Spinal cord (tissue), 10 donors: ENCODE results near the gene ODAD4. TPM values are rescaled to one million over a fixed set of nuclear protein-coding genes. Genes with fewer than 3 reads are reported as not detected.

Experiments
- DNase-seq, 6 donors: peaks; one replicate each; pipeline versions ENCODE4 v3.0.0 to v3.0.0-alpha.2; 2013 to 2015; ENCODE audit warnings: low spot score in 6 of 6, low read depth in 4 of 6
- H3K27ac ChIP-seq: one replicate; pipeline ENCODE4 v1.5.1; 2013; ENCODE audit warnings: low read depth, low read length, control low read depth
- H3K27me3 ChIP-seq: one replicate; pipeline ENCODE4 v1.6.1; 2013; ENCODE audit warnings: low read length; ENCODE audit not compliant: control insufficient read depth, insufficient read depth
- H3K36me3 ChIP-seq: one replicate; pipeline ENCODE4 v1.6.1; 2013; ENCODE audit warnings: low read length; ENCODE audit not compliant: control insufficient read depth, insufficient read depth
- H3K4me1 ChIP-seq: one replicate; pipeline ENCODE4 v1.6.1; 2013; ENCODE audit warnings: low read length; ENCODE audit not compliant: control insufficient read depth, insufficient read depth
- H3K4me3 ChIP-seq: one replicate; pipeline ENCODE4 v1.5.1; 2013; ENCODE audit warnings: low read depth, low read length, control low read depth
- H3K9me3 ChIP-seq: one replicate; pipeline ENCODE4 v1.6.1; 2013; ENCODE audit warnings: low read length; ENCODE audit not compliant: control insufficient read depth, insufficient read depth
- WGBS: methylation state at CpG from one replicate; pipeline ENCODE4 v1.1.5; 2013; ENCODE audit warnings: missing lambda C conversion rate; ENCODE audit not compliant: insufficient coverage; 5-methylcytosine and 5-hydroxymethylcytosine counted together
- polyA plus RNA-seq, 2 donors: library from polyadenylated mRNA; unstranded; fragments of 120-200 nt; gene quantifications; one replicate each; pipeline ENCODE4 v1.2.1, GENCODE V29; 2013; ENCODE audit not compliant: insufficient read length in 2 of 2
- total RNA-seq, 2 donors: library from RNA; depleted of rRNA in 1 of 2; stranded (reverse); fragments of 120-200 nt in 1 of 2; fragments of >200 nt in 1 of 2; gene quantifications; one replicate each; pipeline versions ENCODE4 v1.2.3 to v1.2.4, GENCODE V29; 2013 to 2014
- donor health status: healthy.

ODAD4 gene
- total and polyA plus RNA-seq, 4 donors = 2.0 to 8.7 (median 7.0) TPM

- 89% methylated on average over 4 of the region's 4 CpGs for WGBS
- no peak overlapping the region for H3K4me3 ChIP-seq
- no peaks in the 10 kb centered on the region for H3K9me3 ChIP-seq
- no peak overlapping the region for H3K27ac ChIP-seq
- peaks cover 55% of the 10 kb centered on the region for H3K36me3 ChIP-seq
- no peaks in the 10 kb centered on the region for H3K4me1 ChIP-seq
- peak in 1 of 6 donors; percentile 34 for DNase-seq
- H3K27me3 ChIP-seq = no peaks in the 10 kb centered on the region
Measured at GRCh38 chr17:41939044-41939692, 8.8 kb downstream of the ODAD4 start.

GRCh38 chr17:41939693-41940090 is 9.3 kb downstream of the ODAD4 start:
- Histone ChIP-seq H3K9me3 (no peaks in the 10 kb centered on the region), H3K27ac (no peak overlapping the region), H3K36me3 (peaks cover 59% of the 10 kb centered on the region), H3K4me1 (no peaks in the 10 kb centered on the region), H3K4me3 (no peak overlapping the region), H3K27me3 (no peaks in the 10 kb centered on the region)
- no peak for DNase-seq
- 97% methylated on average over 4 of the region's 6 CpGs for WGBS

GRCh38 chr17:41941168-41941567 is 10.8 kb downstream of the ODAD4 start:
- Histone ChIP-seq H3K27ac (no peak overlapping the region), H3K36me3 (peaks cover 59% of the 10 kb centered on the region), H3K9me3 (no peaks in the 10 kb centered on the region), H3K27me3 (no peaks in the 10 kb centered on the region), H3K4me1 (no peaks in the 10 kb centered on the region), H3K4me3 (no peak overlapping the region)
- no peak for DNase-seq
- no CpG with 5 or more reads among the region's 5 CpGs for WGBS

- 100% methylated on average over 3 of the region's 8 CpGs for WGBS
- no peak for DNase-seq
- Histone ChIP-seq H3K4me1 (no peaks in the 10 kb centered on the region), H3K27ac (no peak overlapping the region), H3K27me3 (no peaks in the 10 kb centered on the region), H3K36me3 (peaks cover 53% of the 10 kb centered on the region), H3K9me3 (no peaks in the 10 kb centered on the region), H3K4me3 (no peak overlapping the region)
Measured at GRCh38 chr17:41942626-41943373, 12.4 kb downstream of the ODAD4 start.

- no peak overlapping the region for H3K4me3 ChIP-seq
- H3K9me3 ChIP-seq = no peaks in the 10 kb centered on the region
- H3K36me3 ChIP-seq = peaks cover 48% of the 10 kb centered on the region
- DNase-seq = no peak
- WGBS = 97% methylated on average over 3 of the region's 3 CpGs
- no peaks in the 10 kb centered on the region for H3K4me1 ChIP-seq
- no peaks in the 10 kb centered on the region for H3K27me3 ChIP-seq
- no peak overlapping the region for H3K27ac ChIP-seq
Measured at GRCh38 chr17:41943492-41943891, 13.1 kb downstream of the ODAD4 start.

- no CpG with 5 or more reads among the region's 3 CpGs for WGBS
- Histone ChIP-seq H3K27me3 (no peaks in the 10 kb centered on the region), H3K36me3 (peaks cover 48% of the 10 kb centered on the region), H3K4me3 (no peak overlapping the region), H3K27ac (no peak overlapping the region), H3K9me3 (no peaks in the 10 kb centered on the region), H3K4me1 (no peaks in the 10 kb centered on the region)
- DNase-seq = no peak
Measured at GRCh38 chr17:41944943-41945342, 14.5 kb downstream of the ODAD4 start.

GRCh38 chr17:41948762-41949460 is 18.5 kb downstream of the ODAD4 start:
- peaks cover 70% of the 10 kb centered on the region for H3K36me3 ChIP-seq
- H3K4me3 ChIP-seq = no peak overlapping the region
- DNase-seq = no peak
- WGBS = 81% methylated on average over 7 of the region's 11 CpGs
- no peak overlapping the region for H3K27ac ChIP-seq
- no peaks in the 10 kb centered on the region for H3K27me3 ChIP-seq
- no peaks in the 10 kb centered on the region for H3K9me3 ChIP-seq
- no peaks in the 10 kb centered on the region for H3K4me1 ChIP-seq

GRCh38 chr17:41956522-41956921 is 26.1 kb downstream of the ODAD4 start:
- H3K4me1 ChIP-seq = peaks cover 18% of the 10 kb centered on the region
- peaks cover 53% of the 10 kb centered on the region for H3K36me3 ChIP-seq
- H3K27me3 ChIP-seq = no peaks in the 10 kb centered on the region
- H3K27ac ChIP-seq = no peak overlapping the region
- H3K4me3 ChIP-seq = no peak overlapping the region
- H3K9me3 ChIP-seq = no peaks in the 10 kb centered on the region
- no CpG with 5 or more reads among the region's 6 CpGs for WGBS
- DNase-seq = no peak

GRCh38 chr17:41957031-41957868 is 26.8 kb downstream of the ODAD4 start:
- WGBS = 46% methylated on average over 9 of the region's 11 CpGs
- H3K27me3 ChIP-seq = no peaks in the 10 kb centered on the region
- no peak overlapping the region for H3K4me3 ChIP-seq
- H3K36me3 ChIP-seq = peaks cover 54% of the 10 kb centered on the region
- peaks cover 18% of the 10 kb centered on the region for H3K4me1 ChIP-seq
- H3K9me3 ChIP-seq = no peaks in the 10 kb centered on the region
- H3K27ac ChIP-seq = no peak overlapping the region
- DNase-seq = no peak
